ENCODE results near the gene CD247. TPM values are rescaled to one million over a fixed set of nuclear protein-coding genes. Genes with fewer than 3 reads are reported as not detected.

Gene CD247
- total RNA-seq, 4 donors from 2014 or later = 0.30 to 0.76 TPM; not detected in 2

DNA sequence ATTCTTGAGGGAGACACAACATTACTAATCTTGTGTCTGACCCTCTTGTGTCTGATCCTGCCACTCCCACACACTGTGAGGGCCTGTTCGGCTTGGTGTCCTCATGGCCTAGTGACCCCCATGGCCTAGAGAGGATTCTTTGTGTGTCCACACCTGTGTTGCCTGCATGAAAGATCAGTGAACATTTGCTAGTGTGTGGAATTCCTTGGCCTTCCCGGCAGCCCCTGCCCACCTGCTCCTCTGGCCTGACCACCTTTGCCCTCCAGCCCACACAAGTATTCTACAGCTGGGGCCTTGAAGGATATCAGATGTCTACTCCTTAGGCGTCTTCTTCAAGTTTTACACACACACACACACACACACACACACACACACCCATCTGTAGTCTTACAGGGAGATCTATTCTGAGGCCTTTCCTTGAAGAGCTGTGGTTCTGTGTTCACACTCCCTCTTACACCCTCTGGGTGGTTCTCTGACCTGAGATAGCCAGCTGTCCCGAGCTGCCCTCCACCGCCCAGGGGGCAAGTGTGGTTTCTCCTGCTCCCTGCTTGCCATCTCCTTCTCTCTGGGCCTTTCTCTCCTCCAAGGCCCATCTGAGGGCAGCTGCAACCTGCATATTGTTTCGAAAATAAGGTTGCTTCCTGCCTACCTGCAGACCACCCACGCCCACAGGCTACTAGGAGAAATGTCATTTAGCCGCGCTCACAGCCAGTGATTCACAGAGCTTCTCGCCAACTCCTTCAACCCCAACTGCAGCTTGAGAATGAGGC lies 45.4 kb downstream of the CD247 start:
- Histone ChIP-seq H3K9me3 (no peaks in the 10 kb centered on the region), H3K4me3 (no peak overlapping the region), H3K36me3 (no peaks in the 10 kb centered on the region), H3K27me3 (no peaks in the 10 kb centered on the region), H3K27ac (no peak overlapping the region), H3K4me1 (no peaks in the 10 kb centered on the region)
- DNase-seq (ENCODE audit: low spot score in 2 of 2) = no peak
- TF ChIP-seq POLR2AphosphoS5 (IDR thresholded peaks at IDR 0.05) (no peak), EP300 (IDR thresholded peaks at IDR 0.05) (no peak), POLR2A (IDR thresholded peaks at IDR 0.05) (no peak)
- TF ChIP-seq, protein P1, sequence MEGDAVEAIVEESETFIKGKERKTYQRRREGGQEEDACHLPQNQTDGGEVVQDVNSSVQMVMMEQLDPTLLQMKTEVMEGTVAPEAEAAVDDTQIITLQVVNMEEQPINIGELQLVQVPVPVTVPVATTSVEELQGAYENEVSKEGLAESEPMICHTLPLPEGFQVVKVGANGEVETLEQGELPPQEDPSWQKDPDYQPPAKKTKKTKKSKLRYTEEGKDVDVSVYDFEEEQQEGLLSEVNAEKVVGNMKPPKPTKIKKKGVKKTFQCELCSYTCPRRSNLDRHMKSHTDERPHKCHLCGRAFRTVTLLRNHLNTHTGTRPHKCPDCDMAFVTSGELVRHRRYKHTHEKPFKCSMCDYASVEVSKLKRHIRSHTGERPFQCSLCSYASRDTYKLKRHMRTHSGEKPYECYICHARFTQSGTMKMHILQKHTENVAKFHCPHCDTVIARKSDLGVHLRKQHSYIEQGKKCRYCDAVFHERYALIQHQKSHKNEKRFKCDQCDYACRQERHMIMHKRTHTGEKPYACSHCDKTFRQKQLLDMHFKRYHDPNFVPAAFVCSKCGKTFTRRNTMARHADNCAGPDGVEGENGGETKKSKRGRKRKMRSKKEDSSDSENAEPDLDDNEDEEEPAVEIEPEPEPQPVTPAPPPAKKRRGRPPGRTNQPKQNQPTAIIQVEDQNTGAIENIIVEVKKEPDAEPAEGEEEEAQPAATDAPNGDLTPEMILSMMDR (IDR thresholded peaks at IDR 0.05) = no peak
- WGBS = 82% methylated on average over 10 of the region's 10 CpGs

DNA sequence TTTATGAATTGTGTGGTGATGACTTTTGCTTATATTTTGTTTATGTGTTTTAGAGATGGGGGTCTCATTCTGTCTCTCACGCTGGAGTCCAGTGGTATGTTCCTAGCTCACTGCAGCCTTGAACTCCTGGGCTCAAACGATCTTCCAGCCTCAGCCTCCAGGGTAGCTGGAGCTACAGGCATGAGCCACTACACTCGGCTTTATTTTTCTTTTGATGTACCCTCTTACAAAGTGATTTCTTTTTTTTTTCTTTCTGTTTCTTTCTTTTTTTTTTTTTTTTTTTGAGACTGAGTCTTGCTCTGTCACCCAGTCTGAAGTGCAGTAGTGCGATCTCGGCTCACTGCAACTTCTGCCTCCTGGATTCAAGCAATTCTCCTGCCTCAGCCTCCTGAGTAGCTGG lies 46.8 kb downstream of the CD247 start:
- no peaks in the 10 kb centered on the region for H3K9me3 ChIP-seq
- no peak overlapping the region for H3K27ac ChIP-seq
- H3K4me1 ChIP-seq = no peaks in the 10 kb centered on the region
- DNase-seq (ENCODE audit: low spot score in 2 of 2) = no peak
- no peaks in the 10 kb centered on the region for H3K36me3 ChIP-seq
- no peak for TF ChIP-seq EP300 (IDR thresholded peaks at IDR 0.05)
- no peak for TF ChIP-seq POLR2AphosphoS5 (IDR thresholded peaks at IDR 0.05)
- TF ChIP-seq, protein P1 (IDR thresholded peaks at IDR 0.05) = no peak
- no peak for TF ChIP-seq POLR2A (IDR thresholded peaks at IDR 0.05)
- no peak overlapping the region for H3K4me3 ChIP-seq
- no peaks in the 10 kb centered on the region for H3K27me3 ChIP-seq
- 90% methylated on average over 5 of the region's 5 CpGs for WGBS

DNA sequence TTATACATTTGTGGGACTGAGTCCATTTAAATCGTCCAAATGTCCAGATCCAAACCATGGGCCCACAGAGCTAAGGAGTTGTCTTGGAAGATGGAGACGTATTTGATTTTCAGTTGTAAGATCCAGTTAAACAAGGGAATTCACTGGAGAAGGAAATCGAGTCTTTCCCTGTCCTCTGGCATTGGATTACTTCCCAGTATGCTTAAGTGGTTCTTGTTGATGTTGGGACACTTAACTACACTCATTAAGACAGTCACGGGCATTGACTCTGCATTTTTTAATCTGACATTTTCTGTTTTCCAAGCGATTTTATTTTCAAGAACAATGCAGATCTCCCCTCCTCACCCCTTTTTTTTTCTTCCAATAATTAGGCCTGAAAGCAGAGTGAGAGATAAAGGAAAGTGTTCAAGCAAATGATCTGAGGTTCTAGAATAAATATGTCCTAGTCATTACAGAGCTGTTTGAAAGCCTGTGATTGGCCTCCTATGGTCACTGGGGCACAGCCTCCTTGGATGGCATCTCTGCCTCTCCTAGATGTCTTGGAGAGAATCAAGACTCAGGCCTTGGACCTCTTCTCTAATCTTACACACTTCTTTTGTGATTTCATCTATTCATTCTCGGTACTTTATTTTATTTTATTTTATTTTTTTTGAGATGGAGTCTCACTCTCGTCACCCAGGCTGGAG lies 48.9 kb downstream of the CD247 start:
- no peak for DNase-seq (ENCODE audit: low spot score in 2 of 2)
- no peak overlapping the region for H3K27ac ChIP-seq
- H3K27me3 ChIP-seq = no peaks in the 10 kb centered on the region
- 74% methylated on average over 7 of the region's 7 CpGs for whole genome bisulfite sequencing
- no peaks in the 10 kb centered on the region for H3K4me1 ChIP-seq
- H3K4me3 ChIP-seq = no peak overlapping the region
- no peaks in the 10 kb centered on the region for H3K9me3 ChIP-seq
- TF ChIP-seq POLR2AphosphoS5 (IDR thresholded peaks at IDR 0.05) = no peak
- no peak for TF ChIP-seq POLR2A (IDR thresholded peaks at IDR 0.05)
- TF ChIP-seq, protein P1 (IDR thresholded peaks at IDR 0.05) = no peak
- TF ChIP-seq EP300 (IDR thresholded peaks at IDR 0.05) = no peak
- no peaks in the 10 kb centered on the region for H3K36me3 ChIP-seq

DNA sequence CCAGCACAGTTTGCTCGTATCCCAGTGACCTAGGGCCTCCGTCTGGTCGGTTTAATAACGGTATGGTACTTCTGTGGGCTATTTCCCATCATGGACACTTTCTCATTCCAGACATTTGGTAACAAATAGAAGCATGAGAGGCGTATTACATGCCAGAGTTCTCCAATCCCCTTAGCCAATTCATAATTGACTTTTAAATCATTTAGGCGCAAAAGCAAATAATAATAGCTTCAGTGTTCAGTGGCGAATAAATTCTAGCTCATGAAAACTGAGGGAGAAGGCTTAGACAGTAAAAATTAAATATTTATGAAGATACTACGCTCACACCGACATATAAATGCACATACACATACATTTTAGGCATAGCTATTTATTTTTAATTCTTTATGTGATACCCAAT lies 50.6 kb downstream of the CD247 start:
- Histone ChIP-seq H3K27me3 (no peaks in the 10 kb centered on the region), H3K36me3 (no peaks in the 10 kb centered on the region), H3K4me3 (no peak overlapping the region), H3K4me1 (no peaks in the 10 kb centered on the region), H3K27ac (no peak overlapping the region), H3K9me3 (no peaks in the 10 kb centered on the region)
- TF ChIP-seq EP300 (IDR thresholded peaks at IDR 0.05) (no peak), POLR2AphosphoS5 (IDR thresholded peaks at IDR 0.05) (no peak), POLR2A (IDR thresholded peaks at IDR 0.05) (no peak)
- TF ChIP-seq, protein P1 (IDR thresholded peaks at IDR 0.05) = no peak
- 75% methylated on average over 9 of the region's 9 CpGs for WGBS
- DNase-seq (ENCODE audit: low spot score in 2 of 2) = no peak

DNA sequence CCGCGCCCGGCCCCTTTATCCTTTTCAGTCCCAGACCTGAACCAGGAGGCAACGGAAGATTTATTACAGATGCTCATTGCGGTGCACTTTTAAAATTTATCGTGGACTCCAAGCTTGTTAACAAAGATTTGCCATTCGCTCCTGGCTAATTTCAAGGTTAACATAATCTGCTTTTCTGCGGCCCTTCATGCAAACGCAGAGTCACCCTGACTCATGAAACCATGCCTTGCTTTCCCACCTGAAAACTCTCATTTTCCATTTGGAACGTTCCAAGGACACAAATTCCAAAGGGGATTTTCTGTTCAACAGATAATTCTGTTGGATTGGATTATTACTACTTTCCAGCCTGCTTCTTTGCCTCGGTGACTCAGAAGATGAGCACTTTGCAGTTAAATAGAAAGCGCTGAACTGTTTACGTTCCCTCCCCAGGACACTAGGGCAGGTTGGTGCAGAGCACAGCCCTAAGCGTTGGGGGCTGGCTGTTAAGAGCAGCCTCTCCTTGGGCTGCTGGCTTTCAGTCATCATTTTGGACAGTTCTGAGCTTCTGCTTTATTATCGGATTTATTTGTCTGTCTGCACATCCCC lies 51.1 kb downstream of the CD247 start:
- no peak for DNase-seq (ENCODE audit: low spot score in 2 of 2)
- WGBS = 66% methylated on average over 15 of the region's 15 CpGs
- Histone ChIP-seq H3K9me3 (no peaks in the 10 kb centered on the region), H3K36me3 (no peaks in the 10 kb centered on the region), H3K4me1 (no peaks in the 10 kb centered on the region), H3K27me3 (no peaks in the 10 kb centered on the region), H3K4me3 (no peak overlapping the region), H3K27ac (no peak overlapping the region)
- no peak for TF ChIP-seq EP300 (IDR thresholded peaks at IDR 0.05)
- TF ChIP-seq, protein P1 (IDR thresholded peaks at IDR 0.05) = no peak
- no peak for TF ChIP-seq POLR2A (IDR thresholded peaks at IDR 0.05)
- TF ChIP-seq POLR2AphosphoS5 (IDR thresholded peaks at IDR 0.05) = no peak

All from suprapubic skin (tissue), 4 donors.